Small intestine (tissue), 7 donors: ENCODE measurements around the gene GMPPA. TPM values are rescaled to one million over a fixed set of nuclear protein-coding genes. Genes with fewer than 3 reads are reported as not detected.

Source experiments
- DNase-seq, 2 donors: peaks; one replicate each; pipeline versions ENCODE4 v3.0.0 to v3.0.0-alpha.2; 2013
- FAIRE-seq: peaks from 2 replicates; lab custom pipeline; 2012; peaks lifted over from hg19 to GRCh38; lab: Jason Lieb, UNC
- H3K27ac ChIP-seq, 3 donors: one replicate each; pipeline ENCODE4 v1.5.1; 2013; ENCODE audit warnings: low read length in 2 of 3, mild to moderate bottlenecking in 2 of 3, control low read depth in 1 of 3, inconsistent platforms in 1 of 3, low read depth in 1 of 3, moderate library complexity in 1 of 3
- H3K27me3 ChIP-seq, 3 donors: one replicate each; pipeline ENCODE4 v1.6.1; 2013; ENCODE audit warnings: low read length in 3 of 3, inconsistent platforms in 1 of 3; ENCODE audit not compliant: control insufficient read depth in 3 of 3, insufficient read depth in 3 of 3
- H3K36me3 ChIP-seq, 3 donors: one replicate each; pipeline ENCODE4 v1.6.1; 2013; ENCODE audit warnings: low read length in 3 of 3, inconsistent platforms in 1 of 3, low read depth in 1 of 3, mild to moderate bottlenecking in 1 of 3, moderate library complexity in 1 of 3; ENCODE audit not compliant: control insufficient read depth in 3 of 3, insufficient read depth in 2 of 3
- H3K4me1 ChIP-seq, 3 donors: one replicate each; pipeline ENCODE4 v1.6.1; 2013; ENCODE audit warnings: low read length in 2 of 3, inconsistent platforms in 1 of 3, low read depth in 1 of 3, mild to moderate bottlenecking in 1 of 3, moderate library complexity in 1 of 3; ENCODE audit not compliant: control insufficient read depth in 3 of 3, insufficient read depth in 2 of 3
- H3K4me3 ChIP-seq, 3 donors: one replicate each; pipeline ENCODE4 v1.5.1; 2013; ENCODE audit warnings: low read length in 3 of 3, control low read depth in 1 of 3, inconsistent platforms in 1 of 3, low read depth in 1 of 3, mild to moderate bottlenecking in 1 of 3, moderate library complexity in 1 of 3
- H3K9me3 ChIP-seq, 2 donors: one replicate each; pipeline ENCODE4 v1.6.1; 2013; ENCODE audit warnings: low read depth in 1 of 2, low read length in 1 of 2; ENCODE audit not compliant: control insufficient read depth in 2 of 2, insufficient read depth in 1 of 2
- WGBS, 3 donors: extraction: QIAGEN DNeasy Blood & Tissue Kit; methylation state at CpG; one replicate each; pipeline ENCODE4 v1.1.7; 2013; 5-methylcytosine and 5-hydroxymethylcytosine counted together
- polyA plus RNA-seq, 4 donors: library from polyadenylated mRNA; stranded (reverse) in 3 of 4; unstranded in 1 of 4; fragments of 200-250 nt in 3 of 4; fragments of 120-200 nt in 1 of 4; gene quantifications; one replicate each; pipeline versions ENCODE4 v1.2.1 to v1.2.3, GENCODE V29; 2013
- donor health status: healthy with polysubstance abuse.
- donor health status: control.
- donor health status: control.
- donor health status: Bipolar disorder and iron deficiency.
- donor health status: healthy.

GMPPA gene
- polyA plus RNA-seq, 4 donors, result 52.6 to 63.5 (median 61.3) TPM

DNA sequence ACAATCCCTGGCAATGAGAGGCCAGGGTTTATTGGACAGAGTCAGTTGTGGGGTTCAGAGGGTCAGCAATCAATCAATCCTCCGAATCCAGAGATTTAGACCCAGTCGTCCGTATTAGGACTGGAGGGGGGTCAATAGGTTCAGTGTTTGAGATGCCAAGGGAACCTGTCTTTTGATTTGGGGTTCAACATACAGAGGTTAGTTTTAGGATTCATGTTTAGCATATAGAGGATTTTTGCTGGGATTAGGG is 292 bp downstream of the GMPPA start:
- no peaks in the 10 kb centered on the region for H3K9me3 ChIP-seq
- H3K27me3 ChIP-seq, result peaks cover 0 to 43% (median 3%) of the 10 kb centered on the region in 3 donors
- H3K36me3 ChIP-seq, result peaks cover 3 to 28% (median 3%) of the 10 kb centered on the region in 3 donors
- peaks cover 4 to 55% (median 7%) of the 10 kb centered on the region in 3 donors for H3K4me1 ChIP-seq
- peak overlapping the region; percentile 69 to 79 (median 77) for H3K4me3 ChIP-seq
- DNase-seq (no peak), FAIRE-seq (no peak)
- peak overlapping the region; percentile 41 to 94 (median 70) for H3K27ac ChIP-seq
- WGBS, 3 donors, result 0% methylated on average over 3 of the region's 3 CpGs

DNA sequence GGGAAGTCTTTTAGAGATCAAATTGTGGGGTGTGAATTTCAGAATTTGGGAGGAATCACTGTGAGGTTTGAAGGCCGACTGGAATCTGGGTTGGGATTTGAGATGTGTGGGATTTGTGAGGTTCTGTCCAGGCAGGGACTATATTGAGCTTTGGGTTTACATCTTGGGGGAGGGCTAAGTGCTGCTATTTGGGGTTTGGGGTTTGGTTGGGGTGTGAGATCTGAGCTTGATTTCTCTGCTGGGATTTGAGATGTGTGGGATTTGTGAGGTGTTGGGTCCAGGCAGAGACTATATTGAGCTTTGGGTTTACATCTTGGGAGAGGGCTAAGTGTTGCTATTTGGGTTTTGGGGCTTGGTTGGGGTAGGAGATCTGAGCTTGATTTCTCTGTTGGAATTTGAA is 864 bp downstream of the GMPPA start:
- WGBS, 3 donors, result 48 to 70% (median 65%) methylated on average over 1 of the region's 1 CpG
- Histone ChIP-seq H3K4me1 (peaks cover 4 to 55% (median 7%) of the 10 kb centered on the region in 3 donors), H3K27me3 (peaks cover 0 to 38% (median 3%) of the 10 kb centered on the region in 3 donors), H3K36me3 (peaks cover 3 to 34% (median 4%) of the 10 kb centered on the region in 3 donors), H3K4me3 (peak overlapping the region in 2 of 3 donors; percentile 77 to 79), H3K27ac (no peak overlapping the region), H3K9me3 (no peaks in the 10 kb centered on the region)
- FAIRE-seq (no peak), DNase-seq (no peak)

DNA sequence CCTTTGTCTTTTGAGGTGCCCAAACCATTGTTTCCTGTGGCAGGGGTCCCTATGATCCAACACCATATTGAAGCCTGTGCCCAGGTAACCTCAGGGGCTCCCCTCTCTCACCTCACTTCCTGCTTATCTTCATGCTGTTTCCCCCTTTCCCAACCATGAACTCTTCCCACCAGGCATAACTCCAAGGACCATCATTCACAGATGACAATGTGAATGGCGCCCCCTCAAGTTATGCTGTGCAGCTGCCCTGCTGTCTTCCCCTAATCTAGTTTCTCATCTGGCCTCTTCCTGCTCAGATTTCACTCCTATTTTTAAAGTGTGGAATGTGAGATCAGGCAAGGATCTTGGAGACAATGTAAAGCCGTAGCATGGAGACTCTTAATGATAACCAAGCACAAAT is 1.4 kb downstream of the GMPPA start:
- DNase-seq (no peak), FAIRE-seq (no peak)
- Histone ChIP-seq H3K27ac (no peak overlapping the region), H3K27me3 (peaks cover 0 to 32% (median 3%) of the 10 kb centered on the region in 3 donors), H3K36me3 (peaks cover 3 to 40% (median 4%) of the 10 kb centered on the region in 3 donors), H3K4me3 (no peak overlapping the region), H3K4me1 (peaks cover 4 to 55% (median 7%) of the 10 kb centered on the region in 3 donors), H3K9me3 (no peaks in the 10 kb centered on the region)
- 90 to 96% (median 95%) methylated on average over 2 of the region's 2 CpGs for WGBS, 3 donors

DNA sequence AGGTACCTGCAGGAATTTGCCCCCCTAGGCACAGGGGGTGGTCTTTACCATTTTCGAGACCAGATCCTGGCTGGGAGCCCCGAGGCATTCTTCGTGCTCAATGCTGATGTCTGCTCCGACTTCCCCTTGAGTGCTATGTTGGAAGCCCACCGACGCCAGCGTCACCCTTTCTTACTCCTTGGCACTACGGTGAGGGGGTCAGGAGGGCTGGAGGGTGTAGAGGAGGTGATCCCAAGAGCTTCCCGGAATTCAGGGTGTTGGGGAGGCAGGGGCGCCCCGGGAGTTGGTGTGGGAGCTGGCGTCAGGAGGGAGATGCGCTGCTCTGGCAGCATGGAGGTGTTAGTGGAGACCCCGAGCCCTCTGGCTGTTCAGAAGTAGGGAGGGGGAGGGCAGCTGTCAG is 3.2 kb downstream of the GMPPA start:
- Histone ChIP-seq H3K4me3 (no peak overlapping the region), H3K4me1 (peaks cover 4 to 41% (median 7%) of the 10 kb centered on the region in 3 donors), H3K9me3 (no peaks in the 10 kb centered on the region), H3K27me3 (peaks cover 0 to 15% (median 0%) of the 10 kb centered on the region in 3 donors), H3K36me3 (peaks cover 4 to 57% (median 9%) of the 10 kb centered on the region in 3 donors), H3K27ac (peak overlapping the region in 1 of 3 donors; percentile 46)
- FAIRE-seq (no peak), DNase-seq (no peak)
- 94 to 99% (median 95%) methylated on average over 14 of the region's 14 CpGs for WGBS, 3 donors

DNA sequence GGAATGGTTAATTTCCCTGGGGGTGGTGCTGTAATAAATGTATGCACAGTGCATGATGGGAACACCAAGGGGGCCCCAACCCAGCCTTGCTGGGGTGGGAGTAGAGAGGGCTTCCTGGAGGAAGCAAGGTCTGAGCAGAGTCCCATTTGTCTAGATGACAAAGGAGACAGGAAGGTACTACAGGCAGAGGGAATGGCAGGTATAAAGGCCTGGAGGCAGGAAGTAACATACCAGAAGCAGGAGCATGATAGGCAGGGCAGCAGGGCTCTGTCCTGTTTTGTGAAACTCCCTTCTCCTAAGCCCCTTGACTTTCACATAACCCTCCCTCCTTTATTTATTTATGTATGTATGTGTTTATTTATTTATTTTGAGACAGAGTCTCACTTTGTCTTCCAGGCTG is 3.9 kb downstream of the GMPPA start:
- no peaks in the 10 kb centered on the region for H3K9me3 ChIP-seq
- peaks cover 4 to 33% (median 7%) of the 10 kb centered on the region in 3 donors for H3K4me1 ChIP-seq
- H3K27ac ChIP-seq, result no peak overlapping the region
- peaks cover 4 to 64% (median 9%) of the 10 kb centered on the region in 3 donors for H3K36me3 ChIP-seq
- DNase-seq (no peak), FAIRE-seq (no peak)
- H3K4me3 ChIP-seq, result no peak overlapping the region
- peaks cover 0 to 7% (median 0%) of the 10 kb centered on the region in 3 donors for H3K27me3 ChIP-seq

DNA sequence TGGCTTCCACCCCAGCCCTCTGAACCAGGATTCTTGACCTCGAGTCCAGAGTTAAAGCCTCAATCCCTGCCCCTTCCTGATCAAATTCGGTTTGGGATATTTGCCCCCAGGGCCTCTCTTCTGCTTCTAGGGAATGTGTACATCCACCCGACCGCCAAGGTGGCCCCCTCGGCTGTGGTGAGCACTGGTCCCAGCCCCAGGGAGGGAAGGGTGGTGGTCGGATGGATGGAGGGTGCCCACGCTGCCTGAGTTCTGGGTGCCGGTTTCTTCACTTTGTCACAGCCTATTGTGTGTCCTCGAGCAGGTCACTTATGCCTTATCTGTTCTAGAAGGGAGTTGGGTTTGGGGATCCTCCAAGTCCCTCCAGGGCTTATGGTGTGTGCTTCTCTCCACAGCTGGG is 6.9 kb downstream of the GMPPA start:
- Histone ChIP-seq H3K9me3 (no peaks in the 10 kb centered on the region), H3K27me3 (peaks cover 0 to 15% (median 5%) of the 10 kb centered on the region in 3 donors), H3K4me3 (no peak overlapping the region), H3K27ac (no peak overlapping the region), H3K4me1 (peaks cover 0 to 23% (median 2%) of the 10 kb centered on the region in 3 donors), H3K36me3 (peaks cover 4 to 71% (median 9%) of the 10 kb centered on the region in 3 donors)
- DNase-seq (no peak), FAIRE-seq (no peak)
- WGBS, 3 donors, result 88 to 89% (median 89%) methylated on average over 9 of the region's 9 CpGs

DNA sequence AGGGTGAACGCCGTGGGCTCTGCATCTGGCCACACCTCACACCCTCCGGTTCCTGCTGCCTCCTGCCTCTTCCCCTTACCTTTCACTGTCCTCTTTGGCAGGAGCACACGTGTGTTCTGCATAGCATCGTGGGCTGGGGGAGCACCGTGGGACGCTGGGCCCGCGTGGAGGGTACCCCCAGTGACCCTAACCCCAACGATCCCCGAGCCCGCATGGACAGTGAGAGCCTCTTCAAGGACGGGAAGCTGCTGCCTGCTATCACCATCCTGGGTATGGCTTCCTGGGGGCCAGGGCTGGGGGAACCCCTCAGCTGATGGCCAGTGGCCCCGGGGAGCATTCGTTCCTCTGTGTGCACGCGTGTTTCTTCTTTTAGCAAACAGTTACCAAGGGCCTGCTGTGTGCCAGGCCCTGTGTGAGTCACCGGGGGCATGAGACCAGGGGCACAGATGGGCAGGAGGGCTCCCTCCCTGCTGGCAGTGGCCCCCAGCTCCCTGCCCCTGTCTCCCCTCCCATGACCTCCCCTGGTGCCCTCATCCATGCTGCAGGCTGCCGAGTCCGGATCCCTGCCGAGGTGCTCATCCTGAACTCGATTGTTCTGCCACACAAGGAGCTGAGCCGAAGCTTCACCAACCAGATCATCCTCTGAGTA is 7.6 kb downstream of the GMPPA start:
- FAIRE-seq, result no peak
- peaks cover 0 to 22% (median 11%) of the 10 kb centered on the region in 3 donors for H3K27me3 ChIP-seq
- H3K4me1 ChIP-seq, result peaks cover 0 to 20% (median 2%) of the 10 kb centered on the region in 3 donors
- peaks cover 0 to 4% of the 10 kb centered on the region in 2 donors for H3K9me3 ChIP-seq
- H3K27ac ChIP-seq, result no peak overlapping the region
- DNase-seq, result no peak
- no peak overlapping the region for H3K4me3 ChIP-seq
- peaks cover 4 to 66% (median 9%) of the 10 kb centered on the region in 3 donors for H3K36me3 ChIP-seq
- WGBS, 3 donors, result 87 to 88% (median 87%) methylated on average over 23 of the region's 23 CpGs

DNA sequence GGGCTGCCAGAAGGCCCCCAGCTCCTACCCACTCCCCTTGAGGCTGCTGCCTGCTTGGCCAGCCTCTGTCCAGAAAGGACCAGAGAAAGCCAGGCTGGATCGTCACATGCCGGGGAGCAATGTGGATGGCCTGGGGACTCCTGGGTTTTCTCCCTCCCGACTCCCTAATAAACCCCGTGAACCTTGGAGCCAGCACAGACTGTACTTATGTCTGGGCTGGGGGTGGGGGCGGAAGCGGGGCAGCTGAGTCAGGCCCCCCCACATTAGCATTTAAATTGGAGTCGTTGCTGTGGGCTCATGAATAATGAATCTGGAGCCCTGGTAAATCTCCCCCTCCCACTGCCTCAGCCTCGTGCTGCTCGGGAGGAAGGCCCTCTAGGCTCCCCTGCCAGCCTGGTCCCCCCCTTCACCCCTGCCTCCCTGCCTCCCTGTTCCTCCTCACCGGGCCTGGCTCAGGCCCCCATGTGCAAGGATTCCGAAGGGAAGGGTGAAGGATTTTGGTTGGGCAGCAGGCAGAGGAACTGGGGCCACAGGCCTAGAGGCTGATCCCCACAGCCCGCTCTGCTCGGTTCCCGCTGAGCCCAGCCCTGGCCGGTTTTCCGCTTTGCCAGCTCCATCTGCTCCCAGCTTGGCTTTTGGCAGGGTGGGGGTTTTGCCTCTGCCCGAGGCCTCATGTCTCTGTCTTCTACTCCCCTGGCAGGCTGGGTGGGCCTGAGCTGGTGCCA is 8.3 kb downstream of the GMPPA start:
- H3K4me1 ChIP-seq, result peaks cover 0 to 14% (median 2%) of the 10 kb centered on the region in 3 donors
- H3K27ac ChIP-seq, result no peak overlapping the region
- H3K4me3 ChIP-seq, result no peak overlapping the region
- H3K36me3 ChIP-seq, result peaks cover 4 to 59% (median 9%) of the 10 kb centered on the region in 3 donors
- DNase-seq (no peak), FAIRE-seq (no peak)
- 80 to 86% (median 80%) methylated on average over 14 to 17 of the region's 17 CpGs for WGBS, 3 donors
- peaks cover 0 to 27% (median 13%) of the 10 kb centered on the region in 3 donors for H3K27me3 ChIP-seq
- H3K9me3 ChIP-seq, result peaks cover 0 to 6% of the 10 kb centered on the region in 2 donors
